Muscle of leg (tissue), 11 donors: ENCODE data around the gene TMEM163. TPM values are rescaled to one million over a fixed set of nuclear protein-coding genes. Genes with fewer than 3 reads are reported as not detected.
A peak's percentile ranks its signal among the peaks of the same experiment; 100 is the strongest.

Experiments used
- DNase-seq: peaks from one replicate; pipeline ENCODE4 v3.0.0; 2013
- H3K27ac ChIP-seq: one replicate; pipeline ENCODE4 v1.5.1; 2013; ENCODE audit warnings: mild to moderate bottlenecking, low read length, control low read depth
- H3K27me3 ChIP-seq: one replicate; pipeline ENCODE4 v1.6.1; 2013; ENCODE audit warnings: low read length; ENCODE audit not compliant: control insufficient read depth, insufficient read depth
- H3K36me3 ChIP-seq: one replicate; pipeline ENCODE4 v1.6.1; 2013; ENCODE audit warnings: low read length; ENCODE audit not compliant: control insufficient read depth, insufficient read depth
- H3K4me1 ChIP-seq: one replicate; pipeline ENCODE4 v1.6.1; 2013; ENCODE audit warnings: low read length; ENCODE audit not compliant: control insufficient read depth, insufficient read depth
- H3K4me3 ChIP-seq: one replicate; pipeline ENCODE4 v1.5.1; 2013; ENCODE audit warnings: low read length, control low read depth
- H3K9me3 ChIP-seq: replicated peaks from 2 replicates; pipeline ENCODE4 v1.6.1; 2013; ENCODE audit warnings: low read depth, low read length; ENCODE audit not compliant: control insufficient read depth
- WGBS: methylation state at CpG from one replicate; pipeline ENCODE4 v1.1.5; 2013; ENCODE audit warnings: missing lambda C conversion rate; ENCODE audit not compliant: insufficient coverage; 5-methylcytosine and 5-hydroxymethylcytosine counted together
- polyA plus RNA-seq, 8 donors: library from polyadenylated mRNA; unstranded; fragments of 120-200 nt; gene quantifications; one replicate each; pipeline versions ENCODE4 v1.2.1 to v1.2.3, GENCODE V29; 2013; ENCODE audit warnings: inconsistent platforms in 1 of 8, low replicate concordance in 1 of 8; ENCODE audit not compliant: insufficient read length in 8 of 8, insufficient read depth in 1 of 8
- total RNA-seq: library from RNA; stranded (reverse); fragments of 120-200 nt; gene quantifications from one replicate; pipeline ENCODE4 v1.2.4, GENCODE V29; 2013

Gene TMEM163
- total and polyA plus RNA-seq, 9 donors: 0.66 to 3.5 (median 1.8) TPM

GRCh38 chr2:134745546-134745945, 26.7 kb upstream of the TMEM163 start:
- Histone ChIP-seq H3K4me3 (no peak overlapping the region), H3K27ac (no peak overlapping the region), H3K4me1 (no peaks in the 10 kb centered on the region), H3K9me3 (no peaks in the 10 kb centered on the region), H3K36me3 (no peaks in the 10 kb centered on the region), H3K27me3 (no peaks in the 10 kb centered on the region)
- peak; percentile 16 for DNase-seq
- WGBS: no CpG with 5 or more reads among the region's 4 CpGs

- Histone ChIP-seq H3K36me3 (no peaks in the 10 kb centered on the region), H3K27ac (no peak overlapping the region), H3K27me3 (no peaks in the 10 kb centered on the region), H3K4me1 (no peaks in the 10 kb centered on the region), H3K4me3 (no peak overlapping the region), H3K9me3 (no peaks in the 10 kb centered on the region)
- DNase-seq: no peak
These were observed 26.2 kb upstream of the TMEM163 start for GRCh38 chr2:134745023-134745422.

- Histone ChIP-seq H3K27ac (peak overlapping the region; percentile 20), H3K36me3 (no peaks in the 10 kb centered on the region), H3K27me3 (no peaks in the 10 kb centered on the region), H3K4me1 (peaks cover 4% of the 10 kb centered on the region), H3K9me3 (no peaks in the 10 kb centered on the region), H3K4me3 (no peak overlapping the region)
- 71% methylated on average over 4 of the region's 6 CpGs for WGBS
- DNase-seq: peak; percentile 68
These were observed 21.1 kb upstream of the TMEM163 start for GRCh38 chr2:134739879-134740301.

GRCh38 chr2:134739236-134739878, 20.6 kb upstream of the TMEM163 start:
- peaks cover 4% of the 10 kb centered on the region for H3K4me1 ChIP-seq
- H3K4me3 ChIP-seq: no peak overlapping the region
- H3K9me3 ChIP-seq: no peaks in the 10 kb centered on the region
- DNase-seq: no peak
- no peaks in the 10 kb centered on the region for H3K27me3 ChIP-seq
- H3K36me3 ChIP-seq: no peaks in the 10 kb centered on the region
- peak overlapping the region; percentile 20 for H3K27ac ChIP-seq
- WGBS: no CpG with 5 or more reads among the region's 1 CpG

GRCh38 chr2:134738141-134738870, 19.5 kb upstream of the TMEM163 start:
- no peak overlapping the region for H3K4me3 ChIP-seq
- H3K27me3 ChIP-seq: no peaks in the 10 kb centered on the region
- H3K36me3 ChIP-seq: no peaks in the 10 kb centered on the region
- H3K4me1 ChIP-seq: peaks cover 4% of the 10 kb centered on the region
- H3K27ac ChIP-seq: no peak overlapping the region
- WGBS: 49% methylated on average over 2 of the region's 2 CpGs
- no peak for DNase-seq
- no peaks in the 10 kb centered on the region for H3K9me3 ChIP-seq

GRCh38 chr2:134737671-134738070, 18.9 kb upstream of the TMEM163 start:
- H3K4me1 ChIP-seq: peaks cover 4% of the 10 kb centered on the region
- no peak overlapping the region for H3K4me3 ChIP-seq
- no peak for DNase-seq
- no peak overlapping the region for H3K27ac ChIP-seq
- no peaks in the 10 kb centered on the region for H3K36me3 ChIP-seq
- no peaks in the 10 kb centered on the region for H3K27me3 ChIP-seq
- H3K9me3 ChIP-seq: no peaks in the 10 kb centered on the region
- WGBS: 58% methylated on average over 4 of the region's 5 CpGs

- Histone ChIP-seq H3K27me3 (no peaks in the 10 kb centered on the region), H3K9me3 (no peaks in the 10 kb centered on the region), H3K4me1 (peaks cover 4% of the 10 kb centered on the region), H3K4me3 (no peak overlapping the region), H3K27ac (no peak overlapping the region), H3K36me3 (no peaks in the 10 kb centered on the region)
- no CpG with 5 or more reads among the region's 3 CpGs for WGBS
- peak; percentile 38 for DNase-seq
These were observed 17.5 kb upstream of the TMEM163 start for GRCh38 chr2:134736167-134736880.

- no CpG with 5 or more reads among the region's 3 CpGs for WGBS
- no peak for DNase-seq
- no peaks in the 10 kb centered on the region for H3K9me3 ChIP-seq
- H3K4me1 ChIP-seq: no peaks in the 10 kb centered on the region
- no peaks in the 10 kb centered on the region for H3K36me3 ChIP-seq
- peaks cover 3% of the 10 kb centered on the region for H3K27me3 ChIP-seq
- no peak overlapping the region for H3K27ac ChIP-seq
- H3K4me3 ChIP-seq: no peak overlapping the region
These were observed 9.4 kb upstream of the TMEM163 start for GRCh38 chr2:134728163-134728562.

GRCh38 chr2:134727385-134727784, 8.6 kb upstream of the TMEM163 start:
- DNase-seq: no peak
- H3K9me3 ChIP-seq: no peaks in the 10 kb centered on the region
- no peaks in the 10 kb centered on the region for H3K36me3 ChIP-seq
- no peak overlapping the region for H3K4me3 ChIP-seq
- no peaks in the 10 kb centered on the region for H3K4me1 ChIP-seq
- H3K27me3 ChIP-seq: peaks cover 8% of the 10 kb centered on the region
- no peak overlapping the region for H3K27ac ChIP-seq
- 74% methylated on average over 3 of the region's 4 CpGs for WGBS

GRCh38 chr2:134726645-134727044, 7.8 kb upstream of the TMEM163 start:
- no peaks in the 10 kb centered on the region for H3K4me1 ChIP-seq
- no peaks in the 10 kb centered on the region for H3K9me3 ChIP-seq
- no peaks in the 10 kb centered on the region for H3K36me3 ChIP-seq
- no peak overlapping the region for H3K4me3 ChIP-seq
- peaks cover 9% of the 10 kb centered on the region for H3K27me3 ChIP-seq
- H3K27ac ChIP-seq: no peak overlapping the region
- DNase-seq: no peak
